Stimulated activated CD8-positive, alpha-beta memory T cell treated with anti-CD3 and anti-CD28 coated beads, Interleukin-7, amount 100 ng/mL, for 48 hours (primary cell): ENCODE data around the gene TP73.
"Not testable (repeated sequence)": the region's sequence is repeated elsewhere in the genome, so short reads cannot be mapped to it uniquely, and the experiment has no call there.

Experiments
- DNase-seq, 2 donors: peaks; one replicate each; pipeline ENCODE4 v3.0.0-alpha.2; 2020; ENCODE audit warnings: low read depth in 1 of 2; ENCODE audit errors: extremely low read depth in 1 of 2

Gene TP73

GRCh38 chr1:3740042-3740441 is 87.7 kb downstream of the TP73 start:
- no peak for DNase-seq

- DNase-seq, result no peak
These were observed 88.4 kb downstream of the TP73 start for GRCh38 chr1:3740752-3741151.

- DNase-seq, result no peak
These were observed 89.5 kb downstream of the TP73 start for GRCh38 chr1:3741566-3742438.

GRCh38 chr1:3742439-3743298 is 90.4 kb downstream of the TP73 start:
- no peak for DNase-seq

- no peak for DNase-seq
These were observed 91.1 kb downstream of the TP73 start for GRCh38 chr1:3743421-3743820.

GRCh38 chr1:3743826-3744225 is 91.5 kb downstream of the TP73 start:
- no peak for DNase-seq

- DNase-seq, result no peak
These were observed 92.3 kb downstream of the TP73 start for GRCh38 chr1:3744646-3745045.

- no peak for DNase-seq
These were observed 92.8 kb downstream of the TP73 start for GRCh38 chr1:3745071-3745470.

- DNase-seq, result no peak
These were observed 93.5 kb downstream of the TP73 start for GRCh38 chr1:3745590-3746381.

- DNase-seq, result no peak
These were observed 94.1 kb downstream of the TP73 start for GRCh38 chr1:3746389-3746829.

GRCh38 chr1:3746830-3747521 is 94.7 kb downstream of the TP73 start:
- DNase-seq, result peak; percentile 73 to 80

GRCh38 chr1:3747522-3747848 is 95.2 kb downstream of the TP73 start:
- no peak for DNase-seq

- no peak for DNase-seq
These were observed 95.6 kb downstream of the TP73 start for GRCh38 chr1:3747903-3748302.

GRCh38 chr1:3748316-3748900 is 96.1 kb downstream of the TP73 start:
- DNase-seq, result not testable (repeated sequence)

GRCh38 chr1:3749512-3749911 is 97.2 kb downstream of the TP73 start:
- DNase-seq, result no peak

- DNase-seq, result no peak
These were observed 98.4 kb downstream of the TP73 start for GRCh38 chr1:3750741-3751140.

- DNase-seq, result no peak
These were observed 100.2 kb downstream of the TP73 start, which contains the start of gene CCDC27 for GRCh38 chr1:3752400-3752945. CCDC27 (plus strand) TSS chr1:3752450; CDS start chr1:3752482, 32 bp downstream.

GRCh38 chr1:3753656-3754454 is 101.5 kb downstream of the TP73 start:
- no peak for DNase-seq

GRCh38 chr1:3756394-3756793 is 104.1 kb downstream of the TP73 start:
- DNase-seq, result no peak
